HG02840 (cell line): ENCODE data around the gene CACNA2D1.
"Not testable (repeated sequence)": the region's sequence is repeated elsewhere in the genome, so short reads cannot be mapped to it uniquely, and the experiment has no call there.

Experiments used
- ATAC-seq: cut with Tn5 transposase; IDR thresholded peaks from one replicate; pipeline ENCODE4 v1.9.1; 2021; ENCODE audit warnings: mild to moderate bottlenecking, moderate library complexity, moderate number of reproducible peaks; ENCODE audit not compliant: unreplicated experiment, low FRiP score

CACNA2D1 gene

DNA sequence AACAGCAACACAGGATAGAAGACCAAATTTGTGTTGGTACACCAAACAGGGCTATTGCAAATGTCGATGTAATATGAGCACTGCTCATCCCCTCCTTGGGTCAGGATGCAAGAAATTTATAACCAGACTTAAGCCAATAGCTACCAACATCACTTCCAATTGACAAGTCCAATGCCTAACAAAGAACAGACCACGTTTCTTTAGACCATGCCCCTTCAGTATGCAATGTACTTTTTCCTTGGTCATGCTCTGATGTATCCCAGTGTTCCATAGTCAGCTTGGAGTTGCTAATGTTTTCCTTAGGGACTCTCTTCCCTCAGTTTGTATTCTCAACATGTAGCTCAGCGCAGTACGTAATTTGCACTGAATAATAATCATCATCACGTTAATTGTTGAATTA is 7.8 kb downstream of the CACNA2D1 start:
- no peak for ATAC-seq

GRCh38 chr7:82434275-82435022 is 9.1 kb downstream of the CACNA2D1 start:
- ATAC-seq = no peak

- ATAC-seq = no peak
Observed at GRCh38 chr7:82433507-82433906, 10.1 kb downstream of the CACNA2D1 start.

DNA sequence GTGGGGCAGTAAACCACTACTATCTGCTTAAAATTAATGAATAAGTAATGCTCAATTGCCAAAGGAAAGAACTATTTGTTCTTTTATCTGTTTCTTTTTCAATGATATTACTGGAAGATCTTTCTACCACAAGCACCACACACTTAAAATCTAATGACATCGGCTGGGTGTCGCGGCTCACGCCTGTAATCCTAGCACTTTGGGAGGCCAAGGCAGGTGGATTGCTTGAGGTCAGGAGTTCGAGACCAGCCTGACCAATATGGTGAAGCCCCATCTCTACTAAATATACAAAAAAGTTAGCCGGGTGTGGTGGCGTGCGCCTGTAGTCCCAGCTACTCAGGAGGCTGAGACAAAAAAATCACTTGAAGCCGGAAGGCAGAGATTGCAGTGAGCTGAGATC is 10.8 kb downstream of the CACNA2D1 start:
- ATAC-seq = not testable (repeated sequence)

DNA sequence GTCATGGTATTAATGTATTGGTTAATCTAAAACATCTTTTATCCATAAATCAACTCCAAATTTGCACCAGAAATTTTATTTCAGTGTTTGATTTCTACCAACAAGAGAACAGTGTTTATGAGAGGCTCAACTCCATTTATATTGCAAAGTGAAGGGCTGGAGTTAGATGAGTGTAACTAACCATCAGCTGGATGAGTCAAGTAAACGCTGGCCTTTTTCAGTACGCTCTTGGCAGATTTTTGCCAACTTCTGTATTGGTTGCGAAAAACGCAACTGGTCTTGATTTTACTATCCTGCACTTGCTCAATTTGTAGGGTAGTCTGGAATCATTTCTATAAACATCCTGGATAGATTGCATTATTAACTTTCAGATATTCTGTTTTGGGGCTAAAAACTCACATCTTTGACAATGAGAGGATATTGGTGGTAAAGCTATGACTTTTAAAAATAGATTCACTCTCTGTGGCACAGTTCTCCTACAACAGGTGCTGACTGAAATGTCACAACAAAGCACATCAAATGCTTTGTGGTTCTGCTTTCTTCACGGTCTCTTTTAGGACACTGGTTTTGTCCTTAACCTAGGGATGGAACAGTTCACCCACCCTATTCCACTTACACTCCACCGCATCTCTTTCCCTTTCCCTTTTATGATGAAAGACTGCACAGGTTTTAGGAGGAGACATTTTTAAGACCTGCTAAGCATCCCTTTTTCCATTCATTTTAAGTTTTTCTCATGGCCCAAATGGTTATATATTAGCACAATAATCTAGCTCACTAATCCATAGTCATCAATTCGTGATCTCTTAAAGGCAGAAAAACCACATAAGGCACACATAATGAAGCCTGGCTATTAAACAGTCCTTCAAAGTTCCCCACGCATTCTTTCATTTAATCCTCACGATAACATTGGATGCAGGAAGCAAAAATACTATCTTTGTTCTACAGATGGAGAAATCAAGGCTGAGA is 12.8 kb downstream of the CACNA2D1 start:
- no peak for ATAC-seq

DNA sequence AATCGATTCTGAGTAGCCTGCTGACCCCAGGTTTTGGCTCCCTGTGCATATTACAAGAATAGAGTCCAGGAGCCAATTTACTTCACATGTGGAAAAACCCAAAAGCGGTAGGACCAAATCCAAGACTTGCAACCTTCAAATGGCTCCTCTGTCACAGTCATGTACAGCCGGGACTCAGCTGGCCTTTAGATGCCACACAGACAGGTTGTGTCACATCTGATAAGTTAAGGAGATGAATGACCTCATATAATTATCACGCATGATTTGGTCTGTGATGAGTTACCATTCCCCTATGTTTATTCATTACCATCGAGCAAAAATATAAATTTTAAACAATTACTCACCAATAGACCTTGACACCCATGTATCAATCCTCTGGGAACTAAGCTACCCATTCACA is 14.2 kb downstream of the CACNA2D1 start:
- ATAC-seq = no peak

- ATAC-seq = no peak
Observed at GRCh38 chr7:82428186-82428961, 15.2 kb downstream of the CACNA2D1 start.

DNA sequence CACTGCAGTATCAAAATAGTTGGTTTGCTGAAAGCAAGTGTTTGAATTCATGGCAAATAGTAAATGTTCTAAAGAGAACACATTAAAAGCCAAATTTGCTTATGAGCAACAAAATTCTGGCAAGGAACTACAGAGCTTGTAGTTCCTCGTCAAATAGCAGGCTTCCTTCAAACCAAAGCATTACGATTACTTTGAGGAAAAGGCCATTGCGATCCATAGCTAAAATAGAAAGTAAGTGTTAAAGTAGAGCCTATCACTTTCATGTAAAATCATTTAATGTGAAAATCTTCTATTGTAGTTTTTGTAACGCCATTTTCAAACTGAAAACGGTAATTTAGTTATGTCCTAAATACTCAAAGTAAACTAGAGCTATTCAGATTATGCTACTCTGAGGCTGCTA is 20.1 kb downstream of the CACNA2D1 start:
- no peak for ATAC-seq

DNA sequence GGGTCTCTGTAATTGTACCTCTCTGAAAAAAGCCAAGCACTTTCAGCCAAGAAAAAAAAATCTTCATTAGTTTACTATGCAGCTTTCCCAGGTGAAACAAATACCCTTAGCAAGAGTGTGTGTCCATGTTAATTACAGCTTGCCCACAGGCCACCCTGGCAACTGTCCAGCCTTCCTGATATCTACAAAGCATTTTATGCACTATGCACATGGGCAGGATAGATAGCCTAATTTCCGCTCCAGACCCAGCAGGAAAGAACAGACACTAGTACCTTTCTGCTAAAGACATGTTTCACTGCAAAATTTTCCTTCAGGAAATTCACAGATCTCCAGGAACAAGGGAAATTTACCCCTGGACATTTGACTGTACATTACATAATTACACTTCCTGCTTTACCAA is 24.4 kb downstream of the CACNA2D1 start:
- ATAC-seq = no peak

DNA sequence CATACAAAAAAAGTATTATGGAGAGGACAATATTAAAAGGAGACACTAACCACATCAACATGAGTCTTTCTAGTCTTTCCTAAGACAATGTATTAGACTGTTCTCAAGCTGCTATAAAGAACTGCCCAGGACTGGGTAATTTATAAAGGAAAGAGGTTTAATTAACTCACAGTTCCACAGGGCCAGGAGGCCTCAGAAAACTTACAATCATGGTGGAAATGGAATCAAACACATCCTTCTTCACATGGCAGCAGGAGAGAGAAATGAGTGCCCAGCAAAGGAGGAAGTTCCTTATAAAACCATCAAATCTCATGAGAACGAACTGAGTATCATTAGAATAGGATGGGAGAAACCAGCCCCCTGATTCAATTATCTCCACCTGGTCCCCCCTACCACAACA is 25.7 kb downstream of the CACNA2D1 start:
- no peak for ATAC-seq

- ATAC-seq = no peak
Observed at GRCh38 chr7:82416402-82416801, 27.2 kb downstream of the CACNA2D1 start.

DNA sequence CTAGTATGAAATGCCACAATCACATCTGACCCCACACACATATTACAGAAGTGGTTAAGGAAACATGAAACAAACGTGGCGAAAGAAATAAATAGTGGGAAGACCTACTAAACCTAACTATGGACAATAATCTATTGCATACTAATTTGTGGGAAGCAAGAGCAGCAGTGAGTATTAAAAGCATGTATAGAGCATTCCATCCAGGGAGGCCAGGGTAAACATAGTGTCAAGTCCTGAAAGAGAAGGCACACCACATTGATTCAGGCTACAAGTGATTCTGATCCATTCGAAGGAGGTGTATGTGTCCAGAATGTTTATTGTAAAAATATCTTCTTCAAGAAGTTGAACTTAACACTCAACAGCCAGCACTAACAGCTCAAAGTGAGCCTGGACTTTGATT is 29.2 kb downstream of the CACNA2D1 start:
- ATAC-seq = no peak

DNA sequence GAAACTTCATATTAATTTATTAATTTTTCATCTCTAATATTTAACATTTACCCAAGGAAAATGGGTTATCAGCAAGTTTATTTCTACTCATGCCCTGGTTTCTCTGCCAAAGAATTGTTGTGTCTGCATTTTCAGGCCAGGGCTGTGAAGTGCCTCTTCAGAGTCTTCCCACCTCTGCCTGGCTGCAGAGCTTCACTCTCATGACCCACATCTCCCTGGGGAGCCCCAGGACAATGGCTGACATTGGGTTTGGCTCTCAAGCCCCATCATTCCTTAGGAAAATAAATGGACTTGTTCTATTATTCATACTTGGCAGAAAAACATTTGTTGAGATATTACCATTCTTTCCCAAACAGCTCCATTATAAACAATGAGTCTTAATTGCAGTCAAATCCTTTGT is 30.3 kb downstream of the CACNA2D1 start:
- ATAC-seq = no peak

GRCh38 chr7:82411732-82412131 is 31.8 kb downstream of the CACNA2D1 start:
- no peak for ATAC-seq

GRCh38 chr7:82410461-82410860 is 33.1 kb downstream of the CACNA2D1 start:
- no peak for ATAC-seq

GRCh38 chr7:82406937-82407336 is 36.6 kb downstream of the CACNA2D1 start:
- no peak for ATAC-seq

GRCh38 chr7:82405301-82405700 is 38.3 kb downstream of the CACNA2D1 start:
- ATAC-seq = no peak

- ATAC-seq = no peak
Observed at GRCh38 chr7:82404652-82405051, 38.9 kb downstream of the CACNA2D1 start.

DNA sequence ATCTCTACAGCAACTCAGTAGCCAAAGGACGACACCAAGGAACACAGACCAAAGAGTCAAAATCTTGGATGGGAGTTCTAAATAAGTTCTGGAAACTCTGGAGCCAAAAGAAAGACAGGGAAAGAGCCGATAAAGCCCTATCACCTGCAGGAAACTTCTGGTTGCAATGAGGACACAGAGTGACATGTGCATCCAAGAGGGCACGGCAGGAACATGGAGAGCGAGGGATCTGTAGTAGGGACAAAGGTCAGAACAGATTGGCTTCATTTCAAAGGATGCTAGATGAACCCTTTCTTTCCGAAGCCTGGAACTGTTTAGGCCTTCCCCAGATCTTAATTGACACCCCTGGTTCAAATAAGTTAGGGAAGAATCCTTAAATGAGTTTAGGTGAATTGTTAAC is 39.5 kb downstream of the CACNA2D1 start:
- ATAC-seq = no peak

GRCh38 chr7:82397879-82398524 is 45.6 kb downstream of the CACNA2D1 start:
- no peak for ATAC-seq
